Measurements from ENCODE around the gene EPB41L4B.

The EPB41L4B gene

GRCh38 chr9:109199676-109200075 lies 121.2 kb downstream of the EPB41L4B start:
- no peak for DNase-seq (ENCODE audit: low spot score)

- DNase-seq (ENCODE audit: low spot score), result peak; percentile 11
These were observed 122.0 kb downstream of the EPB41L4B start for GRCh38 chr9:109198736-109199382.

- DNase-seq (ENCODE audit: low spot score), result no peak
These were observed 126.8 kb downstream of the EPB41L4B start for GRCh38 chr9:109193974-109194556.

GRCh38 chr9:109192732-109193361 lies 128.0 kb downstream of the EPB41L4B start:
- no peak for DNase-seq (ENCODE audit: low spot score)

GRCh38 chr9:109191746-109192145 lies 129.1 kb downstream of the EPB41L4B start:
- DNase-seq (ENCODE audit: low spot score), result no peak

- DNase-seq (ENCODE audit: low spot score), result no peak
These were observed 130.7 kb downstream of the EPB41L4B start for GRCh38 chr9:109190151-109190550.

- no peak for DNase-seq (ENCODE audit: low spot score)
These were observed 133.9 kb downstream of the EPB41L4B start for GRCh38 chr9:109186857-109187520.

- DNase-seq (ENCODE audit: low spot score), result no peak
These were observed 137.7 kb downstream of the EPB41L4B start for GRCh38 chr9:109182940-109183798.

GRCh38 chr9:109182550-109182939 lies 138.3 kb downstream of the EPB41L4B start:
- no peak for DNase-seq (ENCODE audit: low spot score)

GRCh38 chr9:109181284-109181683 lies 139.6 kb downstream of the EPB41L4B start:
- DNase-seq (ENCODE audit: low spot score), result peak; percentile 13

GRCh38 chr9:109179801-109180523 lies 140.9 kb downstream of the EPB41L4B start:
- no peak for DNase-seq (ENCODE audit: low spot score)

- DNase-seq (ENCODE audit: low spot score), result no peak
These were observed 143.9 kb downstream of the EPB41L4B start for GRCh38 chr9:109176963-109177362.

GRCh38 chr9:109176386-109176785 lies 144.5 kb downstream of the EPB41L4B start:
- no peak for DNase-seq (ENCODE audit: low spot score)

GRCh38 chr9:109172935-109173334 lies 147.9 kb downstream of the EPB41L4B start:
- DNase-seq (ENCODE audit: low spot score), result no peak

- no peak for DNase-seq (ENCODE audit: low spot score)
These were observed 148.9 kb downstream of the EPB41L4B start for GRCh38 chr9:109171926-109172325.

- DNase-seq (ENCODE audit: low spot score), result no peak
These were observed 152.7 kb downstream of the EPB41L4B start for GRCh38 chr9:109168170-109168569.

- DNase-seq (ENCODE audit: low spot score), result no peak
These were observed 153.1 kb downstream of the EPB41L4B start for GRCh38 chr9:109167716-109168115.

- no peak for DNase-seq (ENCODE audit: low spot score)
These were observed 153.9 kb downstream of the EPB41L4B start, which contains the start of gene FRRS1L for GRCh38 chr9:109166771-109167601. Gene FRRS1L (minus strand): TSS chr9:109167249. CDS start chr9:109167138, 111 bp downstream.

- DNase-seq (ENCODE audit: low spot score), result no peak
These were observed 154.6 kb downstream of the EPB41L4B start for GRCh38 chr9:109166171-109166770.

GRCh38 chr9:109164042-109164441 lies 156.8 kb downstream of the EPB41L4B start:
- DNase-seq (ENCODE audit: low spot score), result no peak

Data from CD4-positive, alpha-beta T cell treated with Interleukin-2 at 100 ng/mL for 4 hours (primary cell).